Measurements from ENCODE around the gene BRD7.
"Not testable (repeated sequence)": the region's sequence is repeated elsewhere in the genome, so short reads cannot be mapped to it uniquely, and the experiment has no call there.

The BRD7 gene

GRCh38 chr16:50359626-50360025, 9.2 kb downstream of the BRD7 start:
- DNase-seq (ENCODE audit: low read depth in 2 of 3, low spot score in 1 of 3): no peak

GRCh38 chr16:50354629-50355456, 13.9 kb downstream of the BRD7 start:
- no peak for DNase-seq (ENCODE audit: low read depth in 2 of 3, low spot score in 1 of 3)

- no peak for DNase-seq (ENCODE audit: low read depth in 2 of 3, low spot score in 1 of 3)
These were observed 14.7 kb downstream of the BRD7 start for GRCh38 chr16:50354082-50354481.

DNA sequence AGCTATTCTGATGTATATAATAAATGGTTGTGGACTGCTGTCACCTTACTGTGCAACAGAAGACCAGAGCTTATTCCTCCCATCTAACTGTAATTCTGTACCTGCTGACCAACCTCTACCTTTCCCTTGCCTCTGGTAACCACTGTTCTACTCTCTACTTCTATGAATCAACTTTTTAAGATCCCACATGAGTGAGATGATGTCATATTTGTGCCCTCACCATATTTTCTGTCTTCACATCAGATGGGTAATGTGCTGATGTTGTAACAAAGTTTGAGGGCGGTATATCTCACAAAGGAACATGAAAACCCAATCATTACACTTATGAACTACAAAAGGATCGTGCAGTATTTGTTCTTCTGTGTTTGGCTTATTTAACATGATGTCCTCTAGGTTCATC, 16.8 kb downstream of the BRD7 start:
- DNase-seq (ENCODE audit: low read depth in 2 of 3, low spot score in 1 of 3): no peak

- DNase-seq (ENCODE audit: low read depth in 2 of 3, low spot score in 1 of 3): no peak
These were observed 17.7 kb downstream of the BRD7 start for GRCh38 chr16:50351116-50351515.

GRCh38 chr16:50345210-50345609, 23.6 kb downstream of the BRD7 start:
- DNase-seq (ENCODE audit: low read depth in 2 of 3, low spot score in 1 of 3): not testable (repeated sequence)

- not testable (repeated sequence) for DNase-seq (ENCODE audit: low read depth in 2 of 3, low spot score in 1 of 3)
These were observed 25.2 kb downstream of the BRD7 start for GRCh38 chr16:50343566-50343965.

- DNase-seq (ENCODE audit: low read depth in 2 of 3, low spot score in 1 of 3): no peak
These were observed 28.2 kb downstream of the BRD7 start for GRCh38 chr16:50340578-50340977.

- peak in 1 of 3 donors; percentile 39 for DNase-seq (ENCODE audit: low read depth in 2 of 3, low spot score in 1 of 3)
These were observed 30.2 kb downstream of the BRD7 start for GRCh38 chr16:50338371-50339231.

DNA sequence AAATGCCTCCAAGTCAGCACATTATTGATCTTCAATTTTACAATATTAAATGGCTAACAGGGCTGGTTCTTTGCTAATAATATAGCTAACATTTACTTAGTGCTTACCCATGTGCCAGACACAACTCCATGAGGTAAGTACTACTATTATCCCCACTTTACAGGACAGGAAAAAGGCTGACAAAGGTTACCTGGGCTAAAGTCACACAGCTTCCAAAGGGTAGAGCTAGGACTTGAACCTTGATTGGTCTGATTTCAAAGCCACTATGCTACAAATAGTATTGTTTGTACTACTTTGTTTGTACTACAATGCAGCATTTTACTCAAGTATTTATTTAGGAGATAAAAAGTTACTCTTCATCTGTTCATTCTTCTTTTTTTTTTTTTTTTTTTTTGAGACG, 31.9 kb downstream of the BRD7 start:
- no peak for DNase-seq (ENCODE audit: low read depth in 2 of 3, low spot score in 1 of 3)

- no peak for DNase-seq (ENCODE audit: low read depth in 2 of 3, low spot score in 1 of 3)
These were observed 33.4 kb downstream of the BRD7 start for GRCh38 chr16:50335196-50335958.

- no peak for DNase-seq (ENCODE audit: low read depth in 2 of 3, low spot score in 1 of 3)
These were observed 34.4 kb downstream of the BRD7 start for GRCh38 chr16:50334106-50334975.

- no peak for DNase-seq (ENCODE audit: low read depth in 2 of 3, low spot score in 1 of 3)
These were observed 36.2 kb downstream of the BRD7 start for GRCh38 chr16:50332599-50332998.

- no peak for DNase-seq (ENCODE audit: low read depth in 2 of 3, low spot score in 1 of 3)
These were observed 37.2 kb downstream of the BRD7 start for GRCh38 chr16:50331570-50331969.

GRCh38 chr16:50329446-50330189, 39.2 kb downstream of the BRD7 start:
- DNase-seq (ENCODE audit: low read depth in 2 of 3, low spot score in 1 of 3): no peak

GRCh38 chr16:50326835-50327465, 41.8 kb downstream of the BRD7 start:
- peak; percentile 28 to 72 (median 49) for DNase-seq (ENCODE audit: low read depth in 2 of 3, low spot score in 1 of 3)

DNA sequence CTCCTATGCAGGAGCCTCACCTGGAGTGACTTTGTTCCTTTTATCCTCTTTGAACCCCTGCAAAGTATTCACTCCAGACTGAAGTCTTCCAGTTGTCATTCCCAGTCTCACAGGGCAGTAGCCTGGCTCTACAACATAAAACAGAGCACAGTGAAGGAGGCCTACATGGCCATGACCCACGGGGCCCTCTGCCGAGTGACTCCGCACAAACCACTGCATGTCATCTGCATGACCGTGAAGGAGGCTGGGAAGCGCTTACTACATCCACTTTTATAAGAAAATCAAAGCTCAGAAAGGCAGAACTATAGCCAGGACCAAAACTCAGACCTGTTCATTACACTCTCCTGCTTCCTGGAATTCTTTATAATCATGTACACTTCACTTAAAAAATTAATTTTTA, 42.5 kb downstream of the BRD7 start:
- no peak for DNase-seq (ENCODE audit: low read depth in 2 of 3, low spot score in 1 of 3)

GRCh38 chr16:50324345-50324744, 44.4 kb downstream of the BRD7 start:
- no peak for DNase-seq (ENCODE audit: low read depth in 2 of 3, low spot score in 1 of 3)

DNA sequence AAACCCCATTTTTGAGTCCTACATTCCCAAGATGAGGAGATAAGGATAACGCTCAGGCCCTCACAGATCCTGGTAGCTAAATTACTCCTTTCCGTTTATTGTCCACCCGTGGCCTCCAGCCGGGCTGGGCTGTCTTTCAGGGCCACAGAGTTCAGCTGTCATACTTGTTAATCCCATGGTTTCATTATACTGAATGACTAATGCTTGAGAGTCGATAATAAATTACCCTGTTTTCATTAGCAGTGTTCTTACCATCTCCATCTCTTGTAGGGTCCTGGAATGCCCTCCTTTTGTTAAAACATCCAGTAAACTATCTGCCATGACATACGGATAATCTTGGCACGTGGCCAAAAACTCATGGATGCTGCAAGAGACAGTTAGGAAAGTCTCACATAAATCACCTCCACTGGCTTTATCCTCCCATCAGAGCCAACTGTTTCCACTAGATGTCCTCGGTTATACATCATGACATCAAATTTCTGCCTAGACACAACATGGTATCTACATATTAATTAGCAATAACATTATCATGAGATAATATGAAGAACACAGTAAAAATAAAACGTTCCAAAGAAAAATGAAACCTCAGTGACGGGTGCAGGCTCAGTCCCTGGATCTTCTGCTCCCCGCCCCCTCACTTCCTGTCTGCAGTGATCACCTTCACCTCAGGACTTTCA, 45.3 kb downstream of the BRD7 start:
- no peak for DNase-seq (ENCODE audit: low read depth in 2 of 3, low spot score in 1 of 3)
